H9 (cell line): Measurements from ENCODE around the gene ACOXL. TPM values are rescaled to one million over a fixed set of nuclear protein-coding genes. Genes with fewer than 3 reads are reported as not detected.

Source experiments
- DNase-seq: peaks from one replicate; pipeline ENCODE4 v3.0.0-alpha.2; 2017
- H2AFZ ChIP-seq: one replicate; pipeline ENCODE4 v1.6.1; 2013; ENCODE audit warnings: mild to moderate bottlenecking, low read length, control low read depth, moderate library complexity
- H2AK5ac ChIP-seq: 2 replicates; pipeline ENCODE4 v1.6.1; 2013; ENCODE audit warnings: low read length, control low read depth, mixed read lengths; ENCODE audit not compliant: insufficient read length
- H2BK120ac ChIP-seq: one replicate; pipeline ENCODE4 v1.6.1; 2013; ENCODE audit warnings: low read depth, mild to moderate bottlenecking, low read length, control low read depth, inconsistent platforms; ENCODE audit not compliant: poor library complexity, severe bottlenecking
- H2BK12ac ChIP-seq: 2 replicates; pipeline ENCODE4 v1.6.1; 2013; ENCODE audit warnings: low read length, control low read depth, mixed read lengths, low read depth; ENCODE audit not compliant: insufficient read length
- H2BK15ac ChIP-seq: 2 replicates; pipeline ENCODE4 v1.6.1; 2013; ENCODE audit warnings: low read depth, low read length, control low read depth
- H2BK20ac ChIP-seq: one replicate; pipeline ENCODE4 v1.6.1; 2013; ENCODE audit warnings: low read depth, mild to moderate bottlenecking, low read length, control low read depth, inconsistent platforms; ENCODE audit not compliant: poor library complexity, severe bottlenecking
- H2BK5ac ChIP-seq: 2 replicates; pipeline ENCODE4 v1.6.1; 2013; ENCODE audit warnings: low read length, control low read depth, mixed read lengths; ENCODE audit not compliant: insufficient read length
- H3K14ac ChIP-seq: 2 replicates; pipeline ENCODE4 v1.6.1; 2013; ENCODE audit warnings: low read length, control low read depth; ENCODE audit not compliant: insufficient read depth
- H3K18ac ChIP-seq: 2 replicates; pipeline ENCODE4 v1.6.1; 2013; ENCODE audit warnings: low read depth, mild to moderate bottlenecking, mixed read lengths, low read length, control low read depth; ENCODE audit not compliant: insufficient read length
- H3K23ac ChIP-seq: 2 replicates; pipeline ENCODE4 v1.6.1; 2013; ENCODE audit warnings: low read length, control low read depth, mixed read lengths, low read depth; ENCODE audit not compliant: insufficient read length
- H3K23me2 ChIP-seq: 2 replicates; pipeline ENCODE4 v1.6.1; 2013; ENCODE audit warnings: low read depth, mild to moderate bottlenecking, mixed read lengths, low read length, control low read depth; ENCODE audit not compliant: insufficient read length, poor library complexity, severe bottlenecking
- H3K27ac ChIP-seq: 2 replicates; pipeline ENCODE4 v1.5.1; 2013; ENCODE audit warnings: low read length, control low read depth, mixed read lengths, low read depth; ENCODE audit not compliant: insufficient read length
- H3K27me3 ChIP-seq: 2 replicates; pipeline ENCODE4 v1.6.1; 2013; ENCODE audit warnings: low read length, control low read depth, inconsistent platforms; ENCODE audit not compliant: insufficient read depth
- H3K4ac ChIP-seq: 2 replicates; pipeline ENCODE4 v1.6.1; 2013; ENCODE audit warnings: low read depth, mild to moderate bottlenecking, control low read depth, inconsistent platforms, low read length, moderate library complexity
- H3K4me1 ChIP-seq: 2 replicates; pipeline ENCODE4 v1.6.1; 2013; ENCODE audit warnings: low read length, control low read depth, inconsistent platforms; ENCODE audit not compliant: insufficient read depth
- H3K4me2 ChIP-seq: 2 replicates; pipeline ENCODE4 v1.6.1; 2013; ENCODE audit warnings: low read length, control low read depth, mixed read lengths; ENCODE audit not compliant: insufficient read length, insufficient read depth
- H3K56ac ChIP-seq: 2 replicates; pipeline ENCODE4 v1.6.1; 2013; ENCODE audit warnings: low read depth, mild to moderate bottlenecking, mixed read lengths, low read length, control low read depth; ENCODE audit not compliant: insufficient read length
- H3K79me1 ChIP-seq: 2 replicates; pipeline ENCODE4 v1.6.1; 2013; ENCODE audit warnings: low read depth, mild to moderate bottlenecking, moderate library complexity, low read length, control low read depth, inconsistent platforms; ENCODE audit not compliant: insufficient read depth, poor library complexity, severe bottlenecking
- H3K79me2 ChIP-seq: 2 replicates; pipeline ENCODE4 v1.6.1; 2013; ENCODE audit warnings: low read length, control low read depth, inconsistent platforms; ENCODE audit not compliant: insufficient read depth
- H3K9ac ChIP-seq: 2 replicates; pipeline ENCODE4 v1.6.1; 2013; ENCODE audit warnings: low read length, control low read depth, mixed read lengths; ENCODE audit not compliant: insufficient read length; ENCODE audit errors: extremely low read depth
- H3K9me3 ChIP-seq: one replicate; pipeline ENCODE4 v1.6.1; 2013; ENCODE audit warnings: low read depth, low read length, inconsistent platforms; ENCODE audit not compliant: control insufficient read depth
- H3T11ph ChIP-seq: one replicate; pipeline ENCODE4 v1.6.1; 2013; ENCODE audit warnings: mild to moderate bottlenecking, low read length, control low read depth, inconsistent platforms
- H4K20me1 ChIP-seq: one replicate; pipeline ENCODE4 v1.6.1; 2013; ENCODE audit not compliant: control insufficient read depth, insufficient read length, insufficient read depth
- H4K5ac ChIP-seq: 2 replicates; pipeline ENCODE4 v1.6.1; 2013; ENCODE audit warnings: low read depth, mild to moderate bottlenecking, mixed read lengths, low read length, control low read depth; ENCODE audit not compliant: insufficient read length
- H4K8ac ChIP-seq: replicated peaks from 2 replicates; pipeline ENCODE4 v1.6.1; 2013; ENCODE audit warnings: low read length, control low read depth, mixed read lengths, low read depth; ENCODE audit not compliant: insufficient read length
- H4K91ac ChIP-seq: 2 replicates; pipeline ENCODE4 v1.6.1; 2013; ENCODE audit warnings: low read depth, mild to moderate bottlenecking, moderate library complexity, mixed read lengths, low read length, control low read depth; ENCODE audit not compliant: insufficient read length
- H3K27ac Mint-ChIP-seq, 3 experiments: 2 replicates in 2 of 3; 3 replicates in 1 of 3; pipeline ENCODE4 v1.8.0; 2020 to 2021; ENCODE audit warnings: mixed read lengths in 3 of 3, mild to moderate bottlenecking in 1 of 3, moderate library complexity in 1 of 3
- H3K27me3 Mint-ChIP-seq: 2 replicates; pipeline ENCODE4 v1.8.0; 2021; ENCODE audit warnings: low read depth, mild to moderate bottlenecking, moderate library complexity, mixed read lengths
- H3K36me3 Mint-ChIP-seq, 3 experiments: 2 replicates in 2 of 3; 3 replicates in 1 of 3; pipeline ENCODE4 v1.8.0; 2020 to 2021; ENCODE audit warnings: low read depth in 3 of 3, mixed read lengths in 3 of 3; ENCODE audit not compliant: insufficient read depth in 1 of 3
- H3K4me1 Mint-ChIP-seq, 2 experiments: 2 replicates each; pipeline ENCODE4 v1.8.0; 2020; ENCODE audit warnings: mixed read lengths in 2 of 2
- H3K4me3 Mint-ChIP-seq, 2 experiments: 2 replicates in 1 of 2; 3 replicates in 1 of 2; pipeline ENCODE4 v1.8.0; 2020 to 2021; ENCODE audit warnings: mild to moderate bottlenecking in 2 of 2, mixed read lengths in 2 of 2, moderate library complexity in 1 of 2
- H3K9me3 Mint-ChIP-seq, 2 experiments: 2 replicates in 1 of 2; 3 replicates in 1 of 2; pipeline ENCODE4 v1.8.0; 2020; ENCODE audit warnings: mild to moderate bottlenecking in 2 of 2, mixed read lengths in 2 of 2, moderate library complexity in 1 of 2
- WGBS: extraction: QIAGEN DNeasy Blood & Tissue Kit; methylation state at CpG from one replicate; pipeline ENCODE4 v1.1.7; 2013; ENCODE audit warnings: missing lambda C conversion rate, low lambda C conversion rate, mixed read lengths; ENCODE audit not compliant: insufficient read length; ENCODE audit errors: extremely low coverage; 5-methylcytosine and 5-hydroxymethylcytosine counted together
- total RNA-seq: library from RNA; stranded (reverse); gene quantifications from 2 replicates; pipeline ENCODE4 v1.2.1, GENCODE V29; 2021
- TF ChIP-seq, protein P1 (sequence below): fragments of 200-600 bp; sonication (generic); conservative IDR thresholded peaks from 3 replicates; pipeline ENCODE4 v1.8.0; 2021; ENCODE audit warnings: antibody characterized with exemption, mild to moderate bottlenecking

Gene ACOXL
- total RNA-seq, 1 experiment from 2014 or later = 37.6 TPM

GRCh38 chr2:110770959-110771431, 38.6 kb downstream of the ACOXL start:
- H2BK12ac ChIP-seq = no peak overlapping the region
- DNase-seq = no peak
- peaks cover 26% of the 10 kb centered on the region; the same call in 1 of the 2 replicates for H3K4me1 ChIP-seq
- H4K20me1 ChIP-seq = no peaks in the 10 kb centered on the region
- H2BK5ac ChIP-seq = no peak overlapping the region
- no CpG with 5 or more reads among the region's 7 CpGs for WGBS
- no peak overlapping the region for H3K23ac ChIP-seq
- H3K9ac ChIP-seq = no peak overlapping the region
- no peak overlapping the region for H3K56ac ChIP-seq
- no peak overlapping the region for H2AFZ ChIP-seq
- no peak overlapping the region for H4K5ac ChIP-seq
- H4K8ac ChIP-seq = no peak overlapping the region
- H2BK120ac ChIP-seq = no peak overlapping the region
- H3K4me2 ChIP-seq = no peak overlapping the region
- Mint-ChIP-seq H3K4me1 (peaks cover 75 to 77% of the 10 kb centered on the region in 2 experiments), H3K36me3 (peaks cover 4 to 22% (median 15%) of the 10 kb centered on the region in 3 experiments), H3K27me3 (no peaks in the 10 kb centered on the region), H3K27ac (peak overlapping the region; percentile 44 to 95 (median 52)), H3K4me3 (no peak overlapping the region), H3K9me3 (peaks cover 1 to 2% of the 10 kb centered on the region in 2 experiments; a peak in 4 of 5 replicates)
- H2BK15ac ChIP-seq = no peak overlapping the region
- H3K79me2 ChIP-seq = peaks cover 2% of the 10 kb centered on the region; the same call in 1 of the 2 replicates
- H3K79me1 ChIP-seq = peaks cover 3% of the 10 kb centered on the region
- H3K18ac ChIP-seq = no peak overlapping the region
- TF ChIP-seq, protein P1, sequence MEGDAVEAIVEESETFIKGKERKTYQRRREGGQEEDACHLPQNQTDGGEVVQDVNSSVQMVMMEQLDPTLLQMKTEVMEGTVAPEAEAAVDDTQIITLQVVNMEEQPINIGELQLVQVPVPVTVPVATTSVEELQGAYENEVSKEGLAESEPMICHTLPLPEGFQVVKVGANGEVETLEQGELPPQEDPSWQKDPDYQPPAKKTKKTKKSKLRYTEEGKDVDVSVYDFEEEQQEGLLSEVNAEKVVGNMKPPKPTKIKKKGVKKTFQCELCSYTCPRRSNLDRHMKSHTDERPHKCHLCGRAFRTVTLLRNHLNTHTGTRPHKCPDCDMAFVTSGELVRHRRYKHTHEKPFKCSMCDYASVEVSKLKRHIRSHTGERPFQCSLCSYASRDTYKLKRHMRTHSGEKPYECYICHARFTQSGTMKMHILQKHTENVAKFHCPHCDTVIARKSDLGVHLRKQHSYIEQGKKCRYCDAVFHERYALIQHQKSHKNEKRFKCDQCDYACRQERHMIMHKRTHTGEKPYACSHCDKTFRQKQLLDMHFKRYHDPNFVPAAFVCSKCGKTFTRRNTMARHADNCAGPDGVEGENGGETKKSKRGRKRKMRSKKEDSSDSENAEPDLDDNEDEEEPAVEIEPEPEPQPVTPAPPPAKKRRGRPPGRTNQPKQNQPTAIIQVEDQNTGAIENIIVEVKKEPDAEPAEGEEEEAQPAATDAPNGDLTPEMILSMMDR = no peak
- no peaks in the 10 kb centered on the region for H3K23me2 ChIP-seq
- H2BK20ac ChIP-seq = no peak overlapping the region
- no peaks in the 10 kb centered on the region for H3K27me3 ChIP-seq
- H2AK5ac ChIP-seq = no peak overlapping the region
- no peaks in the 10 kb centered on the region for H3K9me3 ChIP-seq
- no peak overlapping the region for H3K14ac ChIP-seq
- H3K4ac ChIP-seq = no peak overlapping the region
- H3K27ac ChIP-seq = no peak overlapping the region
- H4K91ac ChIP-seq = no peak overlapping the region
- H3T11ph ChIP-seq = no peak overlapping the region
